NCI-H2029 treated with DMSO at 0.1 percent for 48 hours (cell line): ENCODE data around the gene KCND1.

Experiments
- DNase-seq: peaks from one replicate; lab custom pipeline; 2025; lab: John Stamatoyannopoulos, UW

KCND1 gene

DNA sequence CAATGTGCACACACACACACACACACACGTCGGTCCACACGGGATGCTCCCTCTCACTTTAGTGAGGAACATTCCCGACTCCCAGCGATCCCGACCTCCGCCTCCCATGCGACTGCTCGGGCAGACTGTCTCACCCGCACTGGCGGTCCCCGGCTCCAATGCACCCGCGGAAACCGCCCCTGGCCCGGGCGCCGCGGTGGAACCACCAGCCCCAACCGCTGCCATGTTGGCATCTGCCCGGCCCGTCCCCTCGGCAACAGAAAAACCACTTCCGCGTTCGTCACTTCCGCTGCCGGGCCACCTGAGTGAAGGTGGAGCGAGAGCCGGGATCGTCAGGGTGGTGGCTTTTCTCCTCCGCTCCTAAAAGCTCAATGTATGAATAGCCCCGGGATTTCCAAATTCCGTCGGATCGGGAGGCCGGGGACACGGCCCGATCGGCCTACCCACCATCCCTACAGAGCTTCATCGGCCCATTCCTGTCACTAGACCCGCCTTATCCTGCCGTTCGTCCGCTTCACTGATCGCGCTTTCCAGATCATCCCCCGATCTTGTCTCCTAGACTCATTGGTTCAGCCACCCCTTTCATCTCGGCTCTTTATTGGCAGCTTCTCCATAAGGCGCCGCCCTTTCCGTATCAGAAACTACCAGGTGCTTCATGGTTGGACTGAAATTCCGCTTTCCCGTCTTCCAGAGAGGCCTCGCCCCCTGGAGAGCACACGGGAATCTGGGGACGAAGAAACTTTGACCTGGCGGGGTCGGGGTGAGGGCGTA is 60.0 kb downstream of the KCND1 start, which contains the start of gene SLC35A2:
SLC35A2 (minus strand) TSS at position 235 of the 771 bp plus-strand sequence; CDS start at position 225, 10 bp downstream.
- DNase-seq: peak; percentile 62
